EL (cell line): ENCODE results near the gene EVX1.

Experiments used
- DNase-seq: peaks from one replicate; pipeline ENCODE4 v3.0.0-alpha.2; 2016

Gene EVX1

DNA sequence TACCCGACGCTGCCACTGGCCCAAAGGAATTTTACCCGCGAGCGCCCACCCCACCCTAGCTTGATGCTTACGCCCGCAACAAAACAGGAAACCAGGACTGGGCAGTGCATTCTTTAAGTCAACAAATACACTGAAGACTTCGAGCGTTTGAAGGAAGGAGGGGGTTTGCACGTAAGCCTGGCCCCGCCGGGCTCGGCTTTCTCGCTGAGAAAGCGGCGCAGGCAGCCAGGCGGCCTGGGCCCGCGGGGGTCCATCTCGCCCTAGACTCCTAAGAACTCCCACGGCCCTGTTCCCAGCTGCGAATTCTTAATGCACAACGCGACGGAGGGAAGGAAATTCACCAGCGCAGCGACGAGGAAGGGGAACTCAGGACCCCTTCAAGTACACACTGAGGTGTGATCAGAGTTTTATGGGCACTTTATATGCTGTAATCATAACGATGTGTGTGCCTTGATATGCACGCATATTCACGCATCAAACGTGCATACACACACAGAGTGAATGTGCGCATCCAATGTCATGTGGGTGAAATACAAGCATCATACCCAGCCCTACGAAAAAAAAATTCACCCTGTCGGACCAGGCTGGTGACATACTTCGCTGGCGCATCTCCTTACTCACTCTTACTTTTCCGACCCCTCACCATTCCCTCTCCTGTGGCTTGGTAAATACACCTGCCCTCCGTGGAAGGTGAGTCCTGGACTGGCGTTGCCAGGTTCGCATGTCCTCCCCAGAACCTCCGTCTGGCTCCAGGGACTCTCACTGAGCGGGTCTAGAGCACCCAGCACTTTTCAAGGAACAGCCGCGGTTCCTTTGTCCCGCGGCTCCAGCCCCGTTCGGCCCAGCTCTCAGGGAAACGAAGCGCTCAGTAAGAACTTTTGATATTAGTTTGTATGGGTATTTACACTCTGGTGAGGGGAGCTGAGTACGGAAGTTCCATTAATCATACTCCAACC is 37.0 kb upstream of the EVX1 start:
- DNase-seq = no peak

DNA sequence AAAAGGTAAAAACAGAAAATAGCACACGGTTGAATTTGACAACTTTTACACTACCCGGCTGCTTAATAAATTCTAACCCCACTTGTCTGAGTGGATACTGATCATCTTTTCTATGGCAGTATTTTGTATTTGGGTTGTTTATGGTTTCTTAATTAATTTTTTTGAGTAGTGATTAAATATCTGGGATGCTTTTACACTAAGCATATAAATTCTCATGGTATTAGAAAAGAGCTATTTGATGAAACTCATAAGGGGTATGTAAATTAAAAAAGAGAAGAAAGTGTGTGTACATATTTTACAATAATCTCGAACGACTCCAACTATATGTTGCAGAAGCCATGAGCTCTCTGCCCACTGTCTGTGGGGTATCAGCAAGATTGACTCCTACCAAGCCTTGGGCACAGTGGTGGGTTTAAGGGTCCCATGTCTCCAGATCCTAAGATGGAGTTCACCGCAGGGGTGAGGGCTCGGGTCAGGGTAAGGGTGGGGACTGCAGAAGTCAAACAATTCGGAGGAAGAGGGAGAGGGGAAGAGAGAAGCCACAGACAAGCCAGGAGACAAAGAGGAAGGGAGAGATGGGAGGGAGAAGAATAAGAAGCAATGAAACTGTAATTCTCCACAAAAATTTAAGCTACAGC is 35.1 kb upstream of the EVX1 start:
- DNase-seq = no peak

DNA sequence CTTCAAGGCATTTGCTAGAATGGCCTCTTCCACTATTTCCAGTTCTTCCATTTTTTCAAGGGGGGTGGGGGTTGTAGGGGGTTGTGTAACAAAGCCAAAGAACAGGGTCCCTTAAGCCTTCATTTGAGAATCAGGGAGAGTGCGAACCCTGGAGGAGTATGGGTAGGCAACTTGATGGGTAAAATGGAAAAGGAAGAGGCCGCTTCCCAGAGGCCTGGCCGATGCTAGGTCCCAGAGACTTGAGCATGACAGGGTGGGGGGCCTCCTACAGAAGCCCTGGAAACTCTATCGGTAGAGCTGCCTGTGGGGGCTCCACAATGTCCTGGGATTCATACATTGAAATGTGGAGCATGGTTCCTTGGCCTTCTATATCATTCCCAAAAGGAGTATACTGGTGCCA is 33.6 kb upstream of the EVX1 start:
- no peak for DNase-seq

DNA sequence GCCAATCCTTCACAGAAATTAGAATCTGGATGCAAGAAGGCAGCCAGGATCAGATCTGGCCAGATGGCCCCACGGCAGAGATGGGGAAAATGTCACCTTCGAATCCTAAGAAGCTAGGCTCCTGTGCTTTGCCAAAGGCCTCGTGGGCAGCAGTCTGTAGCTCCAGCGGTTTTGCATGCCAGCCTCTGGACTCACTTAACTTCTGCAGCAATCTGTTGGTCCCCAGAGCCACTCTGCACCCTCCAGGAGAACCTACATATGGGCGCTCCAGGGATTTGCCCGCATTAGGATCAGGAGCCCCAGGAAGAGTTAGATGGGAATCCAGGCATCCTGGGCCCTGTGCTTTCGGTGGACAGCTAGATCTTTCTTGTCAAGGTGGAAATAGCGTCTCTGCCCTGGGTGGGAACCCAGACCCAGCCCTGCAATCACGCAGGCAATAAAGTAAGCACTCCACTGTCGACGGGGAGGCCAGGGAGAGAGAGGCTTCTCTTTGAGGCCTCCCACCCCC is 32.6 kb upstream of the EVX1 start:
- DNase-seq = no peak

DNA sequence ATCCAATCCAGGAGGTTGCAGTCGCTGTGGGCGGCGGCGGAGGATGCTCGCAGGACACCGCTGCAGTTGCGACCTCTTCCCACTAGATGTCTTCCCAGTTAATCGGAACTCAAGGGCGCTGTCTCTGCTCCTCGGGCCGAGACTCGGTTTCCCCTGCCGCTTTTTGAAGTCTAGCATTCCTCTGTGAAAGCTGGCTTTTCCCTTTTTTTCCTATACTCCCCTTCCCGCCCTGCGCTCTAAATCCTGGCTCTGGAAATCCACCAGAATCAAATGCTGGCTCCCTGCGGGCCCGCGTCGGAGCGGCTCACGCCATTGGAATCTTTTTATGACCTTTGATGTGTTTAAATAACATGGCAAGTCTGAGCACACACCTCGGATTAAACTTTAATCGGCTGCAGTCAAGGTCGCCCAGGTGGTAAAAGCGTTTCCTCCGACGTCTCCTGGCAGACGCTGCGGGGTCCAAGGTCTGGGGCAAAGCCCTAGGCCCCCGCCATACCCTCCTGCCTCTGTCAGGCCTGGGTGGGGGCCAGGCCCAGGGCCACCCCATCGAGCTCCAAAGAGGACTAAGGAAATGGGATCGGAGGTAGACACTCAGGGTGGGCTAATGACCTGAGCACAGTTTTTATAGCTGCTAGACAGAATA is 32.0 kb upstream of the EVX1 start:
- peak; percentile 54 for DNase-seq

DNA sequence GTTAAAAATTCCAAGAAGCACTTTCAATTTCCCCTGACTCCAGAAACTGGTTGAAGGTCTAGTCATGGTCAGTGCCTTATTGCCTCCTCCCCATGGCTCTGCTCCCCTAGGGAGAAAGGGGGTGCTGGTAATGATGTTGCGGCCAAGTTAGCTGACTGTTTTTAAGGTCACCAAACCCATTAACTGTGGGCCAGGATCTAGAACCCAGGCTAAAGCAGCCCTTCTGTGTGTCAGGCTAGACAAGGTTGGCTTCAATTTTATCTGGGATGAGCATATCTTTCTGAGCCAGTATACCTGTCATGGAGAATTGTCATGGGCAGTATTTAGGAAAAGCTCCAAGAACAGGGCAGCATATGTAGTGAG is 31.5 kb upstream of the EVX1 start:
- no peak for DNase-seq

DNA sequence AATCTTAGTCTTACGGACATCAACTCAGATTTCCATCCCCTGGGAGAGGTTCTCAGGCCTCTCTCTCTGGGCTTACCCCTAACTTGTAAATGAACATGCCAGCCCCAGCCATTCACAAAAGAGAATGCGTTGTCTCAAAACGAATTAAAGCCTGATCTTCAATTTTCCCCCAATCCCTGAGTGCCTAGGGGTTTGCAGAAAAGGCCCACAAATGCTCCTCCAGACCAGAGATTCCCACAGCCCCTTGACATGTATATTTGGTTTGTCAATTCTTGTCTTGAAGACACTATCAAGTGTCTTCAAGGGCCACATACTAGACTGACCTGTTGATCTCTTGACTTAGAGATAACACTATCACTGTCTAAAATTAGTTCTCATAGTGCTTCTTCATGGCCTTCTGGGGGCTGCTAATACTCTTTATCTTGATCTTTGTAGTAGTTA is 30.8 kb upstream of the EVX1 start:
- no peak for DNase-seq

DNA sequence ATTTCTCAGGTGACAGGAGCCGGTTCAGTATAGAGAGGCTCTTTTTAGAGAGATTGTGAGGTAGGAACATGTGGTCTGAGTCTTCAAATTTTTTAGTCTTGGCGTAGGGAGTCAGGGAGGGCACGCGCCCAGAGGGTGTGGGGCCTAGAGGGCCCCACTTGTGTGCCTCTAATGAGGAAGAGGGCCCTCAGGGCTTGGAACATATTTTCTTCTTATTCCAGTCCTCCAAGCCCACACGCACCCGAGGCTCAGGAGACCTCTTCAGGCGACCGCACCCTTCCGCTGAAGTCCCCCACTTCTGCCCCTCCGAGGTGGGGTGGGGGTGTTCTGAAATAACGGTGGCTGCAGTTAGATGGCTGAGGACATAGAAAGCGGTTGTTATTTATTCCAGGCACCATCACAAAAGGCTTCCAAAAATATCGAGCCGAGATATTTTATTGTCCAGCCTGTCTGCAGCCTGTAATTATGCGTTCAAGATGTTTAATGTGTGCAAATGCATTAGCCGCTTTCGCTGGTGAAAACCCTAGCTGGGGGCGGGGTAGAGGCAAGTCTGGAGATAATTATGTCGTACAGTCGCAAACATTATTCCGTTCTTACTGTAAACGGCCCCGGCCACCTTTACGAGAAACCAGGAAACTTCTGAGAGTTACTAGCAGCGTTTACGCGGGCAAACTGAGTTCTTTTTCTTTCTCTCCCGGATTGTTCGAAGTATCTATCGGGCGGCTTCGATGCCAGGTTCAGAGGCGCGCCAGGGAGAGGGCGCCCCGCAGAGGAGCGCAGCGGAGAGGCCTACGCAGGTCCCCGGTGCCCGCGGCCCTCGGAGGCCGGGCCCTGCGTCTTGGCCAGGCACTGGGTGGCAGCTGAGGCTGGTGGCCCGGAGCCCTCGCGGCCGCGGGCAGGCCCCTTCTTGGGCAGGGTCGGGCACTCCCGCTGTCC is 29.8 kb upstream of the EVX1 start:
- DNase-seq = no peak

DNA sequence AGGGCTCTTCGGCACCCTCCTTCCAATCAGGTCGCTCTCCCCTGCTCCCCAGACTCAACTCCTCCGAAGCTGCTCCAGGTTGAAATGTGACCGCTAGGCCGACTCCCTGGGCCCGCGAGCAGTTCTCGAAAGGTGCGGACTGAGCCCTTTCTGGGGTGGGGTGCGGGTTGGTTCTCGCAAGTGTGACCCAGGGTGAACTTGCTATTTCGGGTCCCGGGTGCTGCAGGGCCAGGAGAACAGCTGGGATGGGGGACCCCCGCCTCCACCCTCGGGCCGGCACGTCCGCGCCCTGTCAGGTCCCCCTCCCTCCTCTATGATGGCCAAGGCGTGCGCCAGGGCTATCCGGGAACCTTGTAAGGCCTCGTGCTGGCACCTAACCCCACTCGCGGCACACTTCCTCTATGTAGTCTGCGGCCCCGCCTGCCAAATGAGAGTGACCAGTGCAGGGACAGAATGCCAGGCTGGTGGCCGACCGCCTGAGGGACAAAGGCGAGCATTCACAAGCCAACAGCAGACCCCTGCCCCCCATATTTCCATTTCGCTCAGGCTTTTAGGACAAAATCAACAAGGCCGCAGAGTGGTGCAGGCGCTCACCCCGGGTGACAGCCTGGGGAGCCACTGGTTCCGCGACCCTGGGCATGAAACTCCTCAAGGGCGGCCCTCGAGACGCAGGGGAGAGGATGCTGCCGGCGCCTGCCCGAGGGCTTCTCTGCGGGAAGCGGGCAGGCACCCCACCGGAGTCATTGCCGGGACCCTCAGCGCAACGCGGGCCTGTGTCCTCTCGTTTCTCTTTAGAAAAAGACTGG is 29.0 kb upstream of the EVX1 start:
- no peak for DNase-seq

DNA sequence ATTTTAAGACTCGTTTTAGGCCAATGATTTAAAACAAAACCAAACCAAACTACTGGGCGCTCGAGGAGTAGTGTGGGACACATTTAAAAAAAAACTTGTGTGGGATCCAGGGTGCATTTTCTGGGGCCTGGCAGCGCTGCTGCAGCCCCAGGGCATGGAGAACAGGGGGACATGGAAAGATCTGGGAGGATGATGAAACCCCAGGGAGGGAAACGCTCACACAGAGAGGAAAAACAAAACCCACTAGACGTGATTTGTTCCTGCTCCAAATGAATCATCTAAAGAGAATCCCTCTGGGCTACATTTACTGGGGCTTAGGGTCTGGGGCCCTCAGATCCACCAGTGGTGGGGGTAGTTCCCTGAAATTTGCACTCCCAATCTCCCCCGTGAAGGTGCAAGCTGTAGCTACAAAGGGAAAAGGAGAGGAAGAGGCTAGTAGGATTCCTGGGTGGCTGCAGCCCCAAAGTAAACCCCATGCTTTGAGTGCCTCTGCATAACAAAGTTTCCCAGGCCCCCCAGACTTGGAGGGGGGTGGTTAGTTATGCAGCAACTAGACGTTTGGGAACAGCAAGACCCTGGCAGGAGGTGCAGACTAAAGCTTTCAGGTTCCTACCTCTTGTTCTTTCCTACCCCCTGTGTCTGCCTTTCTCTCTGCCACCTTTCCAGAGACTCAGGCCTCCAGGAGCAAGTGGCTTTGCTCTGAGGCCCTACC is 28.2 kb upstream of the EVX1 start:
- DNase-seq = peak; percentile 51

DNA sequence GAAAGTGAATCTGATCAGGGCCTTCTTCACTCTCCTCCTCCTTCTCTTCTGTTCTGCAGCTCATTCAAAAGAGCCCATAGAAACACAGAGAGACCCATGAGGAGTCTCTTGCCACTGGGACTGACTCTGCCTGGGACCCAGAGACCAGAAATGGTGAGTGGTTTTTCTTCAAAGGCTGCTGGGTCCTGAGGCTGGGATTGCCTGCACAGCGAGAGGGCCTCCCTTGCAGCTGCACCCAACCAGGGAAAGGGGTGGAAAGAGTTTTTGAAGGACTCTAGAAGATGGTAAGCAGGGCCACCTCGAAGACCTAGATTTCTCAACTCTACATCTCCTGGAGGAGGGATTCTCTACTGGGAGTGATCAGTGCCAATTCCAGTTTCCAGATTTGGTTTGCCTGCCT is 27.2 kb upstream of the EVX1 start:
- DNase-seq = no peak

DNA sequence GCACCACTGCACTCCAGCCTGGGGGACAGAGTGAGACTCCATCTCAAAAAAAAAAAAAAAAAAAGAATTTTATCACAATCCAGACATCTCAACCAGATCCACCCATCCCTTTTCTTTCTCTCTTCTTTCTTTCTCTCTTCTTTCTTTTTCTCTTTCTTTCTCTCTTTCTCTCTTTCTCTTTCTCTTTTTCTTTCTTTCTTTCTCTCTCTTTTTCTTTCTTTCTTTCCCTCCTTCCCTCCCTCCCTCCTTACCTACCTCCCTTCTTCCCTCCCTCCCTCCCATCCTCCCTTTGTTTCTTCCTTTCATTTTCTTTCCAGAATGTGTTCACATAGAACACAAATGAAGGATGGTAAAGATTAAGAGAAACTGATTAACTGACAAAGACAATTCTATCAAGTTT is 24.7 kb upstream of the EVX1 start:
- DNase-seq = no peak

DNA sequence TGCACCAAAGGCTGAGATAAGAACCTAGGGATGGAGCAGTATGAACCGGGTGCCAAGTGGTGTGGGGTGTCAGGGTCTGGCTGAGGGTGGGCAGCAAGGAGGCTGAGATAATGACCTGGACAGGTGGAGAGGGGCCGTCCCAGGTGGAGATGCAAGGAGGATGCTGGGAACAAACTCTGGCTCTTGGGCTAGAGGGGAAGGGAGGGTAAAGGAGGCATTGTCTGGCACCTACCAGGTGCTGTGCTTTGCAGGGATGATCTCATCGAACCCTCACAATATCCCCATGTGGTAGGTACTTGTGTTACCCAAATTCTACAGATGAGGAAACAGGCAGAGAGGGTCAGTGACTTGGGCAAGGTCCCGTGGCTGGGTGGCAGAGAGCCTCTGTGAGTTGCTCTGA is 22.8 kb upstream of the EVX1 start:
- no peak for DNase-seq

DNA sequence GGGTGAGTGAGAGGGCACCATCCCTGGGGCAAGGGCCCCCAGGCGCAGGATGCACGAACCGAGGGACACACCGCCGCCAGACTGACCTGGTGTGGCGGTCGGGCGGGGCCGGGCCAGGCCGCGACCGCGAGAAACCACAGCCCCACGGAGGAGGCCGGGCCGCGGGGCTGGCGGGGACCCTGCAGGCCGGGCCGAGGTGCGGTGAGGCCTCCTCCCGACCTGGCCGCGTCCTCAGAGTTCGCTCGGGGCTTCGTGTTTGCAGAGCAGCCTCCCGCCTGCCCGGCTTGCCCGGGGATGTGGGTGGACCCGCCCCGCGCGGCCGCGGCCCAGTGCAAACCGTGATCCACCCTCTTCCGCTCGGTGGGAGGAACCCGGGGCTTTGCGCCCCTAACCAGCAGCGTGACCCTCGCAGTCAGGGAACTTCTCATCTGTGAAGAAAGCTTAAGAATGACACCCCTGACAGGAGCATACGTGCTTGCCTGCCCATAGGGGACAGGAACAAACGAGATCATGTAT is 22.1 kb upstream of the EVX1 start:
- DNase-seq = no peak

DNA sequence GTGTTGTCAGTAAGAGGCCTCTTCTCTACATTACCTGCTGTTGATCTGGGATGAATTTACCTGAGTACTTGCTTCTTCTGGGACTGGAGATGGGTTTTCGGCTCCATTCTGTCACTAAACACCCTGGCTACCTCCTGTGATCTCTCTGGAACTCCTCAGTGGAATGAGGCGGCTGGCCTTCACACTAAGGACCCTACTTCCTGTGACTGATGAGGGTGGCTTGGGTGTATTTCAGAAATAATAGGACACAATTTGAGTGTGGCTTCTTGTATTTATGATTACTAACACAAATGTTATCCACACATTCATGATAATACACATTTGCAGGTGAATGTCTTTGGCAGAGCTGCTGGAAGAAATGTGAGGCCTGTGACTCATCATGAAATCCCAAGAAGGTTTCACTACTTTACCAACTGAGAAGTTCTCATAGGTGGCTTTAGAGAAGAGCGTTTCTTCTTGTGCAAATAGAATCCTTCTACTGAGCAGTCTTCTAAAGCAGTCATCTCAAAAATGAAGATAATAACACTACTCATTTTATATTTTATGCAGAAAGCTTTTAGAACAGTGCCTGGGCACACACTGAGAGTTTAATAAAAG is 21.3 kb upstream of the EVX1 start:
- DNase-seq = no peak

DNA sequence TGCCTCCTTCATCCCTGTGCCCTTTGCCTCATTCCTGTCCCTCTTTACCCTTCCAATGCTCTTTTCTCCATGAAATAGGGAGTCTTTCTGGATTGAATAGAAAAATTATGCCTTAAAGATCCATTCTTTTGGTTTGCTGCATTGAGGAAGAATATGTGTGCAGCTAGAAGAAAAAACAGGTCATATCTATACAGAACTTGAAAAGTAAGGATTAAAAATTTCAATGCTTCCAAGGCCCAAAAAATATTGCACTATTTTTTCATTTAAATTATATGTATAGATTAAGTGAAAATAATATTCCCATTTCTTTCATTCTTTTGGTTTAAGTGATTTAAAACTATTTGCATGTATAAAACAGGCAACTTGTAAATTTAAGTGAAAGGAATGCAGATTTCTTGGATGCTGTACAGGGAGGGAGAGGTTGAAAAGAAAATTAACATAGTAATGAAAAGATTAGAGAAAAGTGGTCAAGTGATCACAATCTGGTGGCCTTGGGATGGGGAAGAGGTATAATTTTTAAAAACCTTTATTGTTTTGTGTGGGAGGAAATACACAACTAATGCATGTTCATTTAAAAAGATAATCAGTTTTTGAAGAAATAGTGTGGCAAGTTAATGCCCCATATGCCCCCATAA is 18.5 kb upstream of the EVX1 start:
- DNase-seq = no peak

DNA sequence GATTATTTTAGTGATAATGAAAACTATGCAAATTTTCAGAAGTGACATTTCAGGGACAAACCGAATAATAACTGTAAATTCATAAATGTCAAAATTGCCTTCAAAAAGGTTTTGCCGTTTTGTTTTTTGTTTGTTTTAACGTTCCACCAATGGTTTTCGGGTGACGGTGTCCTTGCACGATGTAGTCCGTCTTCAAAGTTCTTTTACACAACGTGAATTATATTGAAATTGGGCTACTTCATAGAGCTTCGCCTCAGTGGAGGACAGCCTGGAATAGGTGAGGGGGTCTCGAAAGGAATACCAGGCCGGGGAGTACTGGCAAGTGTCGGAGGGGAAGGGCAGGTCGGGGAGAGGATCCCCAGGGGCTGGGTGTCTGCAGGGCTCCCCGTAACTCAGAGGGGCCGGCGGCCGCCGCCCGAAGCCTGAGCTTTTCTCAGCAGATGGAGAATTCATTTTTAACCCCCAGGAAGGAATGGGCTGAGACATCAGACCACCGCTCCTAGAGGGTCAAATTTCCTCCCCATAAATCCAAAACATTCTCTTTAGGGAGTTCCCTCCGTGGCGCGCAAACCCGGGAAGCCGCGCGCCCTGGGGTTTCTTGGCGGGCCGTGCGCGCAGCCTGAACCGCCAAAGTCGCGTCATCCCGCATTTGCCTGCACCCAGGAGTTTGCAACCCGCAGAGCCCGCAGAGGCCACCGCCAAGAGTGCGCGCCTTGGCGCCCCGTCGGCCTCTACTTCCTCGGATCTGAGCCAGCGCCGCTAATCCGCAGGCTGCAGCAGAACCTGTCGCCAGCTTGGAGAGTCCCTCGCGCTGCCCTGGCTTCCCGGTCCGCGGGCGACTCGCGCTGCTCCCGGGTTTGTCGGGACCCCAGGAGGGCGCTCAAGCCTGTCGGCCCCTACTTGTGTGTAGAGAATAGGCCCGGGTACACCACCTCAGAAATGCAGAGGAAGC is 17.3 kb upstream of the EVX1 start:
- DNase-seq = no peak

DNA sequence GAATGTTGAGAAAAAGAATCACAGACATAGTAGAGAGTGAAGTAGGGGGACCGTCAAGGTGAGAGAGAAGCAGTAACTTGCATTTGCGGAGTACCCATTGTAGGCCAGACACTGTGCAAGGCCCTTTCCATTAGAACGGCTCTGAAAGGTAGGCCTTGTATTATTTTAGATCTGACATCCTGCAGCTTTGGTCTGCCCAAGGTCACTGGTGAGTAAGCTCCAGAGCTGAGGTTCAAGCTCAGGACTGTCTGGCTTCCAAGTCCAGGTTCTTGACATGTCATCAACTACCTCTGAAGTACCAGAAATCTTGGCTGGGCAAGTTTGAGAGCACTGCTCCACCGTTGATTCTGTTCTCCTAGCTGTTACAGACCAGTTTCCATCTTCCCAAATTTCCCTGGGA is 13.2 kb upstream of the EVX1 start:
- DNase-seq = no peak
